ENCODE results near the gene RDH14. TPM values are rescaled to one million over a fixed set of nuclear protein-coding genes. Genes with fewer than 3 reads are reported as not detected.

RDH14 gene
- total RNA-seq, 4 donors from 2014 or later = 24.6 to 55.4 (median 49.8) TPM

DNA sequence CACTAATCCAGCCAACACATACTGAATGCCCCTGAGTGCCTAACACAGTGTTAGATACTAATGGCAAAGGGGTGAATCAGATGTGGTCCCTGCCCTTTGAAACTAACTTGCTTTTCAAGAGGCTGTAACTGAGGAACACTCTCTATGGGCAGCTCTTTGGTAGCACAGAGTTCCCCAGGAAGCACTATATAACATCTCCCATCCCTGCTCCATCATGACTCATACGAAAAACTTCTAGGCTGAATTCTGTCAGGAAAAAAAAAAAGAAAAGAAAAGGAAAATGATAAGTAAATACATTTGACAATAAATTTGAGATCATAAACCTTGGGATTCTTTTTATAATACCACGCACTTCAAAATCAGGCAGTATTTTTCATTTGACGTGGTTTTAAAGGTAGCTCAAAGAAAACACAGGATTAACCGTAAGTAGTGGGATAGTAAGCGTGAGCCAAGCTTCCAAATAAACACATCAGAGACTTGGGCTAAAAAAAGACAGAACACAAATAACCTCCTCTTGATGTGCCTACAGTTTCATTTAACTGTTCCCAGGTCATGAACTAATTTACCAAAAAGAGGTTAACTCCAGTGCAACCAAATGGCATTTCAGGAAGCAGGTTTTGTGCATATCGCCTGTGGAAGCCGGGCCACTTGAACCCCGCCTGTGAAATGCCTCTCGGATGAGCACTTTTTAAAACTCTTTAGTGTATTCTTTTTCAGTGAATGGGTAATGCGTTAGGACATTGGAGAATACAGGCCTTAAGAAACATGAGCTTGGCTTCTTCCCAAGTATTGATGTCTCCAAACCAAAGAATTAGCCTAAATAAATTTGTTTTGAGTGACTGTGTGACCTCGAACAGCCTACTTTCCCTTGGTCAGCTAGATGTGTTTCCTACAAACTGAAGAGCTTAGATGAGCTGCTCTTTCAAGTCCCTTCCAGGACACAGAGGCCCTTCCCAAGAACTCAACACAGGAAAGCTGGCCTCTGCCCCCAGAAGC, 42.0 kb downstream of the RDH14 start:
- H3K4me1 ChIP-seq = peaks cover 14 to 27% of the 10 kb centered on the region in 2 donors
- intact Hi-C loops (cut with DNase I; ENCODE audit: low total_unique reads) = no loop called here
- no peaks in the 10 kb centered on the region for H3K27me3 ChIP-seq
- in situ Hi-C loops (cut with MboI; ENCODE audit: low sequenced_read_pairs in 4 of 4) = loop anchor here (25.0 kb wide), 2 partner anchors 844 to 1344 kb away; partner anchors contain the start of gene OSR1 (in 4 of the 4)
- H3K4me3 ChIP-seq = no peak overlapping the region
- peak in 1 of 2 donors; percentile 68 for ATAC-seq
- peak overlapping the region in 3 of 4 donors; percentile 30 to 39 (median 39) for H3K27ac ChIP-seq
- TF ChIP-seq, protein P1, sequence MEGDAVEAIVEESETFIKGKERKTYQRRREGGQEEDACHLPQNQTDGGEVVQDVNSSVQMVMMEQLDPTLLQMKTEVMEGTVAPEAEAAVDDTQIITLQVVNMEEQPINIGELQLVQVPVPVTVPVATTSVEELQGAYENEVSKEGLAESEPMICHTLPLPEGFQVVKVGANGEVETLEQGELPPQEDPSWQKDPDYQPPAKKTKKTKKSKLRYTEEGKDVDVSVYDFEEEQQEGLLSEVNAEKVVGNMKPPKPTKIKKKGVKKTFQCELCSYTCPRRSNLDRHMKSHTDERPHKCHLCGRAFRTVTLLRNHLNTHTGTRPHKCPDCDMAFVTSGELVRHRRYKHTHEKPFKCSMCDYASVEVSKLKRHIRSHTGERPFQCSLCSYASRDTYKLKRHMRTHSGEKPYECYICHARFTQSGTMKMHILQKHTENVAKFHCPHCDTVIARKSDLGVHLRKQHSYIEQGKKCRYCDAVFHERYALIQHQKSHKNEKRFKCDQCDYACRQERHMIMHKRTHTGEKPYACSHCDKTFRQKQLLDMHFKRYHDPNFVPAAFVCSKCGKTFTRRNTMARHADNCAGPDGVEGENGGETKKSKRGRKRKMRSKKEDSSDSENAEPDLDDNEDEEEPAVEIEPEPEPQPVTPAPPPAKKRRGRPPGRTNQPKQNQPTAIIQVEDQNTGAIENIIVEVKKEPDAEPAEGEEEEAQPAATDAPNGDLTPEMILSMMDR (IDR thresholded peaks at IDR 0.05 in 4 of 5, conservative IDR thresholded peaks at IDR 0.05 in 1 of 5) = no peak
- TF ChIP-seq POLR2A (IDR thresholded peaks at IDR 0.05) = no peak
- no peaks in the 10 kb centered on the region for H3K36me3 ChIP-seq
- no peaks in the 10 kb centered on the region for H3K9me3 ChIP-seq
- no peak for DNase-seq

DNA sequence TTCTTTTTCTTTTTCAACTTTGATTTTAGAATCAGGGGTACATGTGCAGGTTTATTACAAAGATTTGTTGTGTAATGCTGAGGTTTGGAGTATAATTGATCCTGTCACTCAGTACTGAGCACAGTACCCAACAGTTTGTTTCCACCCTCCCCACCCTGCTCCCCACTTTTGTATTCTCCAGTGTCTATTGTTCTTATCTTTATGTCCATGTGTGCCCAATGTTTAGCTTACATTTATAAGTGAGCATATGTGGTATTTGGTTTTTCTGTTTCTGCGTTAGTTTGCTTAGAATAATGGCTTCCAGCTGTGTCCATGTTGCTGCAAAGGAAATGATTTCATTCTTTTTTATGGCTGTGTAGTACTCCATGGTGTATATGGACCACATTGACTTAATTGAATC, 43.1 kb downstream of the RDH14 start:
- intact Hi-C loops (cut with DNase I; ENCODE audit: low total_unique reads) (no loop called here), in situ Hi-C loops (cut with MboI; ENCODE audit: low sequenced_read_pairs in 4 of 4) (loop anchor here (25.0 kb wide), 2 partner anchors 845 to 1345 kb away; partner anchors contain the start of gene OSR1 (in 4 of the 4))
- DNase-seq (no peak), ATAC-seq (no peak)
- H3K9me3 ChIP-seq = no peaks in the 10 kb centered on the region
- peaks cover 14 to 27% of the 10 kb centered on the region in 2 donors for H3K4me1 ChIP-seq
- H3K4me3 ChIP-seq = no peak overlapping the region
- H3K36me3 ChIP-seq = no peaks in the 10 kb centered on the region
- H3K27me3 ChIP-seq = no peaks in the 10 kb centered on the region
- TF ChIP-seq POLR2A (IDR thresholded peaks at IDR 0.05) = no peak
- TF ChIP-seq, protein P1 (IDR thresholded peaks at IDR 0.05 in 4 of 5, conservative IDR thresholded peaks at IDR 0.05 in 1 of 5) = no peak
- no peak overlapping the region for H3K27ac ChIP-seq

DNA sequence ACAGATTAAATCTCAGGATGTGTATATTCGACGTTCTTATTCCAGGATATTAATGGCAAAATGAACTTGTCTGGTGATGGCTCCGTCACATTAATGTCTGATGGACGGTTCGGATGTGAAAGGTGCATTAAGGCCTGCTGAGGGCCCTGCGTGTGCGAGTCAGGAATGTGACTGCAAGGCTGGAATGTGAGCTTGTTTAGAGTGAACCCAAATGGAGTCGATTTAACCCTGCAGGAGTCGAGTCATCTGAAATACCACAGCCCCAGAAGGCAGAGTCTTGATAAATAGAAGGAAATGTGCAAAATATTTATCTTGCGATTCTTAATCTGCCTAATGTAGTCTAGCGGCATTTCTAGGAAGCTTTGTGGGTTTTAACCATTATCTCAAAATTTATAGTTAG, 44.3 kb downstream of the RDH14 start:
- H3K27ac ChIP-seq = no peak overlapping the region
- H3K4me1 ChIP-seq = peaks cover 14 to 24% of the 10 kb centered on the region in 2 donors
- no peak for TF ChIP-seq POLR2A (IDR thresholded peaks at IDR 0.05)
- TF ChIP-seq, protein P1 (IDR thresholded peaks at IDR 0.05 in 4 of 5, conservative IDR thresholded peaks at IDR 0.05 in 1 of 5) = no peak
- no peaks in the 10 kb centered on the region for H3K27me3 ChIP-seq
- in situ Hi-C loops (cut with MboI; ENCODE audit: low sequenced_read_pairs in 4 of 4) (loop anchor here (25.0 kb wide), 2 partner anchors 846 to 1346 kb away; partner anchors contain the start of gene OSR1 (in 4 of the 4)), intact Hi-C loops (cut with DNase I; ENCODE audit: low total_unique reads) (no loop called here)
- no peaks in the 10 kb centered on the region for H3K9me3 ChIP-seq
- no peak overlapping the region for H3K4me3 ChIP-seq
- no peaks in the 10 kb centered on the region for H3K36me3 ChIP-seq
- no peak for DNase-seq
- no peak for ATAC-seq

DNA sequence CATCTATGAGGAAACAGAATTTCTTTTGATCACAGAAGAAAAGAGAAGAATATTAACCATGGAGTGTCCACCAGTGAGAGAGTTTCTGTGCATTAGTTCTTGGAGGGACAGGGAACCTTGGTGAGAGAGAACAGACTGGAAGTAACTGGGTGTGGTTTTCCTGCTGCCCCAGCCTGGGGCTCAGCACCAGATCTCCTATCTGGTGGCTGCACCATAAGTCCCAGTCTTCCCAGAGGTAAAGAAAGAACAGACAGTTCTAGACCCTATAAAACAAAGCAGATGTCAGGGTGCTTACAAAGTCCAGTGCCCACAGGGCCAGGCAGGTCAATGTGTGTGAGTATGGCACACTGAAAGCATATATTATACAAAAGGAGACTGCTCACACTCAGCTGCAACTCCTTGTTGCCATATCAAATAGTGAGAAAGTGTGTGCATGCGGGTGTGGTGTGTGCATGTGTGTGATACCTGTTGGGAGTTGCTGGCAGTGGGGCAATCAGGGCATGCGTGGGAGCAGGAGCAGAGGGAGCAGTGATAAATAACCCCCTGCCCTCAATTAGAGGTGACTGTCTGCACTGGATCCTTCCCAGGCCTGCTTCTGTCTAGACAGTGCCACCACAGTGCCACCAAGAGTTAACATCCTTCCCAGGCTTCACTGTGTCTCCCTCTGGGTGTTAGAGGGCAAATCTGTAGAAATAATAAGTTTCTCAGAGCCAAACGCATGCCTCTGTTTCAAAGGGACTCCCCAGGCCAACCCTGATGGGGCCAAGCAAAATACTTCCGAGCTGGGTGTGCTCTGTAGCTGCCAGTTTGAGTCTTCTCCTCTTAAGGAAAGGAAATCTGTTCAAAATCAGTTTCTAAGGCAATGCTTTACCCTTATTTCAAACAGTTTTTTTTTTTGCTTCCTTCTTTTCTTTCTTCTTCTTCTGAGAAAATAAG, 45.7 kb downstream of the RDH14 start:
- Histone ChIP-seq H3K4me1 (peaks cover 8 to 14% of the 10 kb centered on the region in 2 donors), H3K4me3 (no peak overlapping the region), H3K27ac (no peak overlapping the region), H3K36me3 (no peaks in the 10 kb centered on the region), H3K27me3 (no peaks in the 10 kb centered on the region), H3K9me3 (no peaks in the 10 kb centered on the region)
- DNase-seq (no peak), ATAC-seq (no peak)
- intact Hi-C loops (cut with DNase I; ENCODE audit: low total_unique reads) (no loop called here), in situ Hi-C loops (cut with MboI; ENCODE audit: low sequenced_read_pairs in 4 of 4) (loop anchor here (25.0 kb wide), 2 partner anchors 848 to 1348 kb away; partner anchors contain the start of gene OSR1 (in 4 of the 4))
- TF ChIP-seq, protein P1 (IDR thresholded peaks at IDR 0.05 in 4 of 5, conservative IDR thresholded peaks at IDR 0.05 in 1 of 5) = no peak
- no peak for TF ChIP-seq POLR2A (IDR thresholded peaks at IDR 0.05)

Data from gastrocnemius medialis (tissue), 4 donors.